Endodermal cell (in vitro differentiated cells): ENCODE measurements around the gene BAZ2A. TPM values are rescaled to one million over a fixed set of nuclear protein-coding genes. Genes with fewer than 3 reads are reported as not detected.
A peak's percentile ranks its signal among the peaks of the same experiment; 100 is the strongest.

ENCODE experiments used
- DNase-seq: peaks from one replicate; pipeline ENCODE4 v3.0.0-alpha.2; 2017
- H3K27ac ChIP-seq: 2 replicates; pipeline ENCODE4 v1.5.1; 2013; ENCODE audit warnings: mild to moderate bottlenecking, low read depth, low read length, moderate library complexity
- H3K27me3 ChIP-seq: 2 replicates; pipeline ENCODE4 v1.6.1; 2013; ENCODE audit warnings: mild to moderate bottlenecking, low read length, moderate library complexity; ENCODE audit not compliant: insufficient read depth, control insufficient read depth, poor library complexity, severe bottlenecking
- H3K36me3 ChIP-seq: 2 replicates; pipeline ENCODE4 v1.7.0; 2013; ENCODE audit warnings: mild to moderate bottlenecking, low read length, moderate library complexity; ENCODE audit not compliant: control insufficient read depth, insufficient read depth
- H3K4me1 ChIP-seq: one replicate; pipeline ENCODE4 v1.7.0; 2013; ENCODE audit warnings: low read length; ENCODE audit not compliant: control insufficient read depth, insufficient read depth
- H3K4me3 ChIP-seq: 2 replicates; pipeline ENCODE4 v1.5.1; 2013; ENCODE audit warnings: mild to moderate bottlenecking, low read length, moderate library complexity
- H3K9ac ChIP-seq: 2 replicates; pipeline ENCODE4 v1.6.1; 2013; ENCODE audit warnings: mild to moderate bottlenecking, low read length, moderate library complexity; ENCODE audit not compliant: poor library complexity, severe bottlenecking; ENCODE audit errors: extremely low read depth
- H3K9me3 ChIP-seq: 2 replicates; pipeline ENCODE4 v1.6.1; 2013; ENCODE audit warnings: mild to moderate bottlenecking, low read length, moderate library complexity; ENCODE audit not compliant: control insufficient read depth
- H3K27ac Mint-ChIP-seq: 2 replicates; pipeline ENCODE4 v1.8.0; 2020; ENCODE audit warnings: mixed read lengths
- H3K27me3 Mint-ChIP-seq: 2 replicates; pipeline ENCODE4 v1.8.0; 2021; ENCODE audit warnings: mild to moderate bottlenecking, mixed read lengths; ENCODE audit not compliant: insufficient read depth
- H3K36me3 Mint-ChIP-seq: 2 replicates; pipeline ENCODE4 v1.8.0; 2020; ENCODE audit warnings: low read depth, mixed read lengths
- H3K4me1 Mint-ChIP-seq: 2 replicates; pipeline ENCODE4 v1.8.0; 2020; ENCODE audit warnings: mixed read lengths
- H3K4me3 Mint-ChIP-seq: 2 replicates; pipeline ENCODE4 v1.8.0; 2020; ENCODE audit warnings: mild to moderate bottlenecking, moderate library complexity, mixed read lengths
- H3K9me3 Mint-ChIP-seq: 2 replicates; pipeline ENCODE4 v1.8.0; 2020; ENCODE audit warnings: mild to moderate bottlenecking, mixed read lengths
- WGBS, 2 experiments: methylation state at CpG; one replicate each; pipeline versions ENCODE4 v1.1.5 to v1.1.7; 2013; ENCODE audit warnings: missing lambda C conversion rate in 2 of 2, mixed read lengths in 1 of 2; ENCODE audit not compliant: insufficient coverage in 1 of 2, insufficient read length in 1 of 2; 5-methylcytosine and 5-hydroxymethylcytosine counted together
- total RNA-seq, 2 donors: library from RNA; stranded (reverse); fragmentation: NEBNext Ultra II Directional in 1 of 2; extraction: Animal tissue kit (Norgen Biotek cat#: 25700) in 1 of 2; gene quantifications; 2 replicates in 1 of 2; 3 replicates in 1 of 2; pipeline ENCODE4 v1.2.1, GENCODE V29; 2021
- TF ChIP-seq, protein P1 (sequence below): fragments of 200-600 bp; sonication (generic); conservative IDR thresholded peaks from 2 replicates; pipeline ENCODE4 v1.5.0; 2021; ENCODE audit warnings: antibody characterized with exemption, mild to moderate bottlenecking

The BAZ2A gene
- total RNA-seq, 2 donors from 2014 or later = 125 to 137 TPM

DNA sequence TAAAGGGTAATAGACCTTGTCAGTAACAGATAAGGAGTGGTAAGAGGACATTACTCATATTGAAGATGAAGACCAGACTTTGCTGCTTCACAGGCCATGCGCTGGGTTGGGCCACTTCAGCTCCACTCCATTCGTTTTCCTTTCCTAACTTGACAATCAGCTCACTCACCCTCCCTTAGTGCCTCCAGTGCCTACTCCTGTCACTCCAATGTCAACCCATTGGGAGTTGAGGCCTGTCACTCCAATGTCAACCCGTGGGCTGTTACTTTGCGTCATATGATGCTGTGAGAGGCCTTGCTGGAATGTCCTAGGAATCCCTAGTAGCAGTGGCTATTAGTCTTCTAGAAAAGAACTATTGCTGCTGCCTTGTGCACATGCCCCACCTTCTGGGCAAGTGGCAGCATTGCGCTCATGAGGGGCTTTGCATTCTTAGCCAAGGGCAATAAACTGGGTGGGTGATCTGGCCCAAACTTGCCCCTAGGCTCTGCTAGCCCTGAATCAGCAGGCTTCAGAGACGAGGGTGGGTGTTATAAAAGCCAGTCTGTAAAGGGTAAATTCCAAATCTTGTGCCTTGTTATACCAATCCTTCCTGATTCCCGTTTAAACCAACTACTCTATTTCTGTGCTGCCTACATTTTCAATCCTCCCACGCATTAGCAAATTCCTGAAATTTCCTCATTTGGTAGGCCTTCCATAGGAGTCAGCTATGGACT is 36.1 kb downstream of the BAZ2A start:
- Mint-ChIP-seq H3K9me3 (no peaks in the 10 kb centered on the region), H3K36me3 (peaks cover 42% of the 10 kb centered on the region), H3K4me3 (no peak overlapping the region), H3K27me3 (no peaks in the 10 kb centered on the region), H3K4me1 (peaks cover 18% of the 10 kb centered on the region), H3K27ac (peak overlapping the region; percentile 96)
- Histone ChIP-seq H3K9me3 (no peaks in the 10 kb centered on the region), H3K27me3 (no peaks in the 10 kb centered on the region), H3K27ac (no peak overlapping the region), H3K4me3 (no peak overlapping the region), H3K9ac (no peak overlapping the region), H3K36me3 (peaks cover 43% of the 10 kb centered on the region), H3K4me1 (no peaks in the 10 kb centered on the region)
- peak; percentile 95 for DNase-seq
- TF ChIP-seq, protein P1, sequence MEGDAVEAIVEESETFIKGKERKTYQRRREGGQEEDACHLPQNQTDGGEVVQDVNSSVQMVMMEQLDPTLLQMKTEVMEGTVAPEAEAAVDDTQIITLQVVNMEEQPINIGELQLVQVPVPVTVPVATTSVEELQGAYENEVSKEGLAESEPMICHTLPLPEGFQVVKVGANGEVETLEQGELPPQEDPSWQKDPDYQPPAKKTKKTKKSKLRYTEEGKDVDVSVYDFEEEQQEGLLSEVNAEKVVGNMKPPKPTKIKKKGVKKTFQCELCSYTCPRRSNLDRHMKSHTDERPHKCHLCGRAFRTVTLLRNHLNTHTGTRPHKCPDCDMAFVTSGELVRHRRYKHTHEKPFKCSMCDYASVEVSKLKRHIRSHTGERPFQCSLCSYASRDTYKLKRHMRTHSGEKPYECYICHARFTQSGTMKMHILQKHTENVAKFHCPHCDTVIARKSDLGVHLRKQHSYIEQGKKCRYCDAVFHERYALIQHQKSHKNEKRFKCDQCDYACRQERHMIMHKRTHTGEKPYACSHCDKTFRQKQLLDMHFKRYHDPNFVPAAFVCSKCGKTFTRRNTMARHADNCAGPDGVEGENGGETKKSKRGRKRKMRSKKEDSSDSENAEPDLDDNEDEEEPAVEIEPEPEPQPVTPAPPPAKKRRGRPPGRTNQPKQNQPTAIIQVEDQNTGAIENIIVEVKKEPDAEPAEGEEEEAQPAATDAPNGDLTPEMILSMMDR = peak; percentile 90
- WGBS, 2 experiments = 58% methylated on average over 7 to 8 of the region's 8 CpGs

GRCh38 chr12:56591961-56592360 is 38.2 kb downstream of the BAZ2A start:
- DNase-seq = no peak
- Mint-ChIP-seq H3K27me3 (no peaks in the 10 kb centered on the region), H3K27ac (peak overlapping the region; percentile 85), H3K9me3 (no peaks in the 10 kb centered on the region), H3K4me3 (no peak overlapping the region), H3K36me3 (peaks cover 42% of the 10 kb centered on the region), H3K4me1 (peaks cover 14% of the 10 kb centered on the region)
- Histone ChIP-seq H3K27me3 (no peaks in the 10 kb centered on the region), H3K9me3 (no peaks in the 10 kb centered on the region), H3K4me1 (no peaks in the 10 kb centered on the region), H3K27ac (no peak overlapping the region), H3K9ac (no peak overlapping the region), H3K4me3 (no peak overlapping the region), H3K36me3 (peaks cover 30% of the 10 kb centered on the region)
- TF ChIP-seq, protein P1 = no peak

- H3K4me3 ChIP-seq = no peak overlapping the region
- Mint-ChIP-seq H3K9me3 (no peaks in the 10 kb centered on the region), H3K4me1 (peaks cover 13% of the 10 kb centered on the region), H3K27me3 (no peaks in the 10 kb centered on the region), H3K27ac (no peak overlapping the region), H3K4me3 (no peak overlapping the region), H3K36me3 (peaks cover 42% of the 10 kb centered on the region)
- no peaks in the 10 kb centered on the region for H3K4me1 ChIP-seq
- peak; percentile 62 for DNase-seq
- WGBS, 2 experiments = 86 to 100% methylated on average over 2 to 5 of the region's 5 CpGs
- TF ChIP-seq, protein P1 = peak; percentile 22
- no peaks in the 10 kb centered on the region for H3K27me3 ChIP-seq
- H3K9me3 ChIP-seq = no peaks in the 10 kb centered on the region
- no peak overlapping the region for H3K27ac ChIP-seq
- H3K36me3 ChIP-seq = peaks cover 23% of the 10 kb centered on the region
- H3K9ac ChIP-seq = no peak overlapping the region
These were observed 39.0 kb downstream of the BAZ2A start for GRCh38 chr12:56591126-56591525.
